NCI-H146 treated with DMSO at 0.1 percent for 48 hours (cell line): ENCODE results near the gene PNPLA5.

ENCODE experiments used
- DNase-seq: peaks from one replicate; lab custom pipeline; 2025; ENCODE audit not compliant: unreplicated experiment; lab: John Stamatoyannopoulos, UW

Gene PNPLA5

GRCh38 chr22:43901976-43902643 is 10.3 kb upstream of the PNPLA5 start:
- DNase-seq, result no peak

GRCh38 chr22:43900206-43900605 is 8.4 kb upstream of the PNPLA5 start:
- no peak for DNase-seq

- no peak for DNase-seq
Measured at GRCh38 chr22:43897751-43898261, 6.0 kb upstream of the PNPLA5 start.

GRCh38 chr22:43895986-43896645 is 4.3 kb upstream of the PNPLA5 start:
- no peak for DNase-seq

GRCh38 chr22:43894122-43894521 is 2.3 kb upstream of the PNPLA5 start:
- no peak for DNase-seq

- no peak for DNase-seq
Measured at GRCh38 chr22:43893266-43893665, 1.5 kb upstream of the PNPLA5 start.

GRCh38 chr22:43892183-43892894 is 526 bp upstream of the PNPLA5 start:
- DNase-seq, result no peak

- no peak for DNase-seq
Measured at GRCh38 chr22:43890901-43891331, 897 bp downstream of the PNPLA5 start.

GRCh38 chr22:43889860-43890253 is 2.0 kb downstream of the PNPLA5 start:
- no peak for DNase-seq

- DNase-seq, result no peak
Measured at GRCh38 chr22:43889201-43889859, 2.5 kb downstream of the PNPLA5 start.

- DNase-seq, result no peak
Measured at GRCh38 chr22:43888740-43889139, 3.1 kb downstream of the PNPLA5 start.

- DNase-seq, result no peak
Measured at GRCh38 chr22:43887391-43887790, 4.4 kb downstream of the PNPLA5 start.

GRCh38 chr22:43886231-43886630 is 5.6 kb downstream of the PNPLA5 start:
- no peak for DNase-seq

GRCh38 chr22:43885786-43886185 is 6.0 kb downstream of the PNPLA5 start:
- DNase-seq, result no peak

- no peak for DNase-seq
Measured at GRCh38 chr22:43885319-43885671, 6.5 kb downstream of the PNPLA5 start.

- DNase-seq, result no peak
Measured at GRCh38 chr22:43884600-43885318, 7.1 kb downstream of the PNPLA5 start.

- no peak for DNase-seq
Measured at GRCh38 chr22:43883719-43884415, 7.9 kb downstream of the PNPLA5 start.

GRCh38 chr22:43883012-43883661 is 8.7 kb downstream of the PNPLA5 start:
- DNase-seq, result peak; percentile 38

- DNase-seq, result no peak
Measured at GRCh38 chr22:43882122-43882767, 9.6 kb downstream of the PNPLA5 start.
